HG02884 (cell line): Measurements from ENCODE around the gene MTCL3.

Experiments
- ATAC-seq: cut with Tn5 transposase; IDR thresholded peaks from one replicate; pipeline ENCODE4 v1.9.1; 2021; ENCODE audit warnings: mild to moderate bottlenecking, moderate library complexity; ENCODE audit not compliant: unreplicated experiment

Gene MTCL3

DNA sequence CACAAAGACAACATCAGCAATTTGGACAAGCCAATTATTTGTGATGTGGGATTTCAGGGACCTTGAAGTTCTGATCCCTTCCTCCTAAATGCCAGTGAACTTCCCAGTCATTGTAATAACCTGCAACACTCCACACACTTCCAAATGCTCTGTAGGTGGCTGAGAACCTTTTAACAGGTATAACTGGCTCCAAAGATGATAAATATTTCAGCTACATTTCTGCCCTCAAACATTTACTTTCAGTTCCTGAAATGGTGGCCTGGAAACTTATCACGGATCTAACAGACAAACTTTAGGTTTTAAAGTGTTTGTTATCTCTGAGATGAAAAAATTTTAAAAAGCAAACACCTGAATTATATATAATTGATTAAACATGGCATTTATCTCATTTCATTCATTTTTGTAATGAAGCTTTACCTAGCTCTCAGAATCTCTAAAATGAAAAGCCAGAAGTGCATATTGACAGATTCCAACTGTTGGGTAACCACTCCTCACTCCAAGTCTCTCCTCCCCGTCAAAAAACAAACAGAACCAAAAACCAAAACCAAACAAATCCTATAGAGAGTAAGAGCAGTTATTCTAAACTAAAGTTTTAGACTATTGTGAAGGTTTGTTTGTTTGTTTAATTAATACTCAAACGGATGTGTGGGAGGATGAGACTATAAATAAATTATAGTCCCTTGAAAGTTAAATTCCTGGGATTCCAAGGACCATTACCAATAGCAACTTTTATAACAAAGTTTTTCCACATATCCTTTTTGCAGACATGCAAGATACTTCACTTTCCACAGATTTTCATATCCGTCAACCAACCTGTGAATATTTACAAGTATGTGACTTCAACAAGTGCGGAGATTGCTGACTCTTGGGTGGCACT lies 47.5 kb downstream of the MTCL3 start:
- ATAC-seq: peak; percentile 64

DNA sequence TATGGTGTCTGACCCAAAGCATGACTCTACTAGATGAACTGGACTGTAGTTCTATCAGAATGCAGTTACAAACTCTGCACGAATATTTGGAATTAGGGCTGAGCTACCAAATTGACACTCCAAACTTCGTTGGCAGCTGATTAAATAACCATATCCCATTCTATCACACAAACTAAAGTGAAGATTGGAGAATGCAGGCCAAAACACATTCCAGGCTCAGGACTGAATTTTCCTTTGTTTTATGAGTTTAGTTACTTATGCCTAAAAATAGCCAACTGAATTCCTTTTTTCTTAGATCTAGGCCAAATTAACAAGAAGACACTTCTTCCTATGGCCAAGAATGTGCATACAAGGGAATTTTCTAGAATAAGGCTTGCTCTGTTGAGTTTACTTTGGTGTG lies 50.2 kb downstream of the MTCL3 start:
- no peak for ATAC-seq

DNA sequence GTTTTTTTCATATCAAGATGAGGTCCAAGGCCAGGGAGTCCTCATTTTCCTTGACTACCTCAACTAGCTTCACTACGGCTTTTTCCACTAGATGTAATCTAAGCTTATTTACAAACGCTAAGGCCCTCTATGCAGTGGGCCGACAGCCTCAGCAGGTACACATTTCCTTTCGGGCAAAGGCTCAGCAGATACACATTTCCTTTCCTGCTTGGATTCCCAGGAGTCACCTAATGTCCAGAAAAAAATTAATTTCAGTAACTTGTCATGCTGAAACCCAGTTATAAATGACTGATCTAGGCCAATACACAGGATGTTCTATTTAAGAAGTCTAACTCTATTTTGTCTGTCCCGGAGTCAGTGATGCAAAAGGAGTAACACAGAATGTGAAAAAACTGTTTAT lies 52.7 kb downstream of the MTCL3 start:
- ATAC-seq: no peak

DNA sequence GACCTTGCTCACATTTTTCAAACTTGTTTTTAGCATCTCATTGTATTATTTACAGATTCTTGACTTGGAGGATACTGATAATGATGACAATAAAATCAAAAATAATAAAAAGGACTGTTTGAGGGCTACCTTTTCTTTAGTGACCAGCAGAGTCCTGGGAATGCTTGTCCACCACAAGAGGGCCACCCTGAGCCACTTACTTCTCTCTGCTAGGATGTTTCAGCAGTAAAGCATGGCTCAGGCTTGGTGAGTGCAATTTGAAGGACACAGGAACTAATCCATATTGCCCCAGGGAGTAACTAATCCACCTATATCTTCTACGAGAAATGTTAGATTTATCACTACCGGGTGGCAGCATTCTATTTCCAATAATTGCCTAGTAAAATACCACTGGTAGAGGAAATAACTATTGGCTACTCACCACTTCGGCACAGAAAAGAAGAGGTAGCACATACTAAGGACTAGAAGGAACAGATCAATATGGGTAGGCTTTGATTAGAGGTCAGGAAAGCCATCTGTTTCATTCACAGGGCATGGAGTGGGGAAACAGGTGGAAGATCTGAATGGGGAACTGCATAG lies 54.2 kb downstream of the MTCL3 start:
- ATAC-seq: peak; percentile 96

DNA sequence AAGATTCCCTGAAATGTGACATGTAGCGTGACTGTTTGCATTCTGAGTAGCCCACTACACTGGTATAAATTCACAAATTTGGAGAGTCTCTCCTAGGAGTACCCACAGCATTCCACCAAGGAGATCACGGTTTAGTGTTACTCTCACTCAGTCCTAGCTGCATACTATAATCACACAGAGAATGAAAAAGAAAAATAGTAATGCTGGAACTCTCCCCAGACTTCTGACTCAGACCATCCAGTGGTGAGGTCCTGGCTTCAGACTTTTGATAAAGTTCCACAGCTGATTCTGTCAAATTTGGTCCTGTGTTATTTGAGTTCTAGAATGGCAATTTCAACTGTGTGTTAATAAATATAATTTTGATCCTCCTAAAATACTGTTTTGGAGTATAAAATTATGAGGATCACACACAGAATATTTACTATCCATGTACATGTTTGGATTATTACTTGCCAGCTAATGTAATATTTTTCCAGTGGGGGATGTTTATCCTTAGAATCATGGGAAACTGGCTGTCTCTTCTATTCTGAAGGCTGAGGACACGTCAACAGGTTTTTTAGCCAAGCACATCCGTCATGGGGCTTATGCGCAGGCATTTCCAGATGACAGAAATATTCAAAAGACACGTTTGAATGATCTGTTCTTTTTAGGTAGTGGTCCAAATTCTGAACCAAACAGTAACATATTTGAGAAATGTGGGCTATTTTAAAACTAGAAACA lies 54.8 kb downstream of the MTCL3 start:
- no peak for ATAC-seq

DNA sequence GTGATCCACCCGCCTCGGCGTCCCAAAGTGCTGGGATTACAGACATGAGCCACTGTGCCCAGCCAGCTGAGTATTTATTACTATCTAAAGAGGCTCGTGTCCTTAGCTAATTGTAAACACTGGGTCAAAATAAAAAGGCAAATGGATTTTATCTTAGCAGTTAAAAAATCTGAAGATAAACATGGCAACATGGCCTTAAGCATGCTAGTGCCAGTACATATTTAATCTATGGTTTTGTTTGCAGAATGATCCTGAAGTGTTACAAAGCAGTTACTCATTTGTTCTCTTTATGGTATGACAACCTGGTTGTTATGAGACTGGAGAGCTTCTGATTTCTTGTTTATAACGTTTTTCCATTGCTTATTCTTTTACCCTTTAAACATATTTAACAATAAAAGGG lies 56.1 kb downstream of the MTCL3 start:
- no peak for ATAC-seq

DNA sequence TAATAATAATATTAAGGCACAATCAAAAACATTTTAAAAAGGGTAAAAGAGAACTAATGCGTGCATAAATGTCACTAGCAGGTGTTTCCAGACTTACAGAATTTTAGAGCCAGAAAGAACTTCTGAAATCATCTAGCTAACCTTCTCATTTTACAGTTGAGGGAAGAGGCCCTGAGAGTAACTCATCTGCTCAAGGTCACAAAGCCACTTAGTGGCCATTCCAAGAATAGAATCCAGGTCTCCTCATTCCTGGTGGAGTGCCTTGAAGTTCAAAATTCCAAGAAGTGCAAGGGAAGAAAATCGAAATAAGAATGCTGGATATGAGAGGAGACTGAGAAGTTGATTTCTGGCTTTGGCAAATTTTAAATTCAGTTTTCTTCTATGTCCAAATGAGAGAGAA lies 56.8 kb downstream of the MTCL3 start:
- no peak for ATAC-seq

DNA sequence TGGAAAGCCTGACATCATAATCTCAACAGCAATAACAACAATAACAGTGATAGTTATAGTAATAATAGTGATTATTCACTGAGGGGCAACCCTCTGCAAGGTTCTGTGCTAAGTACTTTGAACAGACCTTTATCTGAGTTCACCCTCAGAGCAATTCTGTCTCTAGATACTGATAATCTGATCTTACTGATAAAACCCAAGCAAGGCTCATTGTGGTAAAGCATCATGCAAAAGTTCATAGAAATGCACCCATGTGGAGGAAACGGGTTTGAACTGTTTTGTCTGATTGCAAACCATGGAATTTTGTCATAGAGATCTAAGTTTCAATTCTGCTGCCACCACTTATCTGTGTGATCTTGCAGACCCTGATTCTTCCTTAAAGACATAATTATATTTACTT lies 58.7 kb downstream of the MTCL3 start:
- ATAC-seq: no peak

DNA sequence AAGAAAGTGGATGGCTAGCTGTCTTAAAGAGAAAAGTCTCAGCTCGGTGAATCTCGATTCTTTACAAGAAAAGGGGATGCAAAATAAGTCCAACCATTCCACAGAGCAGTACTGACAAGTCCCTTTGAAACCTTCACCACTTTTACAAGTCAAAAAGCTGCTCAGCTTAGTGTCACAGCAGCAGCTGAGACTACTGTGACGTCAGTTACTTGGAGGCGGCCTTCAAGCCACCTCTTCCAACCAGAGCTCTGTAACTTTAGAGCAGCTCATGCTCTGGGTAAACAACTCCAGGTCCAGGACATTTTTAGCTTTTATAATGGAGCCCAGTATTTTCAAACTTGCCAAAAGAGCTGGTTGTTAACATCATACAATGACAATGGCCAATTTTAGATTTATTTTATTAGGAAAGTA lies 59.9 kb downstream of the MTCL3 start, which contains the start of gene KIAA0408:
KIAA0408 (minus strand) TSS at position 159 of the 411 bp plus-strand sequence. CDS start 5,408 bp downstream, outside the sequence.
- ATAC-seq: no peak

DNA sequence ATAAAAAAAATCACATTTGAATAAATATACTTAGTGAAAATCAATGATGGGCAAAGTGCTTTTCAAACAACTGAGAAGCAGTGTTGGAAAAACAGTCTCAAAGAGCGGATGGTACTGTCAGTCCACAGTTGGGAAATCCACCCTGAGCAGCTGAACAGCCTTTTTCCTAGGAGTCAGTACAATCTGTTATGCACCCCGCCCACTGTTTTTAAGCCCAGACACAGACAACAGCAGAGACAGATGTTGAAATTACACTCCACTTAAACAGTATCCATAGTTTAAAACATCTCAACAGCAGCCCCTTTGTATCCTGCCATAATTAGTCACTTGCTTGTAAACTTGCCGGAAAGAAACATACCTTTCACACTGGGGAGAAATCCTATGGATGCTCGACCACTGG lies 60.3 kb downstream of the MTCL3 start:
- ATAC-seq: no peak

DNA sequence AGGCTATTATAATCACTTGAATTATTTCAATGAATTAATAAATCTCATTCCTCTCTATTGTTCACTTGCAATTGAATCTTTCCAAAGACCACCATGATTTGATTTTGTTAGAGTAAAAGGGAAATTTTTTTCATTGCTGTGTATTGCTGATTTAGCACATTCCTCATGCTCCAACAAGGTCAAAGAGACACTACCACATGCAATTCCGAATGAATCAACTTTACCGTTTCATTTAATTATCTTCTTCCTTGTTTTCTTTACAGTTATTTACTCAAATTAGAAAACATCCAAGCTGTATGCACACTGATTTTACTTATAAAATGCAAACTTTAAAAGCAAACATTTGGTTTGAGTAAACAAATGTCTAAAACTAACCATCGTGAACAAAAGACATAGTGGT lies 60.9 kb downstream of the MTCL3 start:
- ATAC-seq: no peak

DNA sequence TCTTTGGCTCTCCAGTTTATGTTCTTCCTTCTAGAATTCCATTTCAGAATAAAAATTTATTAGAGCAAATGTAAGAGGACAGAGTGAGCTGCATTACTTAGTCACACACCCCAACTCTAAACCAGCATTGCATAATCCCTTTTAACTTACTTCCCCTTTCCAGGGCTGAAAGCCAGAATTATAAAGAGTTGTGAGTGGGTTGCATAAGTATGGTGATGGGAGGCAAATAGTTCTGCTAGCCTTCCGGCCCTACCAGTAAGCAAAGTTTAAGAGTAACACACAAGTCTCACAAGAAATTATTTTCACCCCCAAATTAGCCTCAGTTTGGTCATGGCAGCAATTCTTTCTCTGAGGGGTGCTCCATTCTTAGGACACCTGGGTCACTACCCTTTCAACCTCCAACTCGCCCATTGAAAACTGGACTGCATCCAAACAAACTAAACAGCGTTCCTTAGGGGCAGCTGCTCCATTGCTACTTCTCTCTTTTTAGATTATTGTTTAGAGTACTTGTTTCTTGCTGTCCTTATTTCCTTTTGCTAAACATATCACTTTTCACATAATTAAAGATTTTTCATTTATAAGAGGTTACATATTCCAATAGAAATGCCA lies 61.6 kb downstream of the MTCL3 start:
- no peak for ATAC-seq

DNA sequence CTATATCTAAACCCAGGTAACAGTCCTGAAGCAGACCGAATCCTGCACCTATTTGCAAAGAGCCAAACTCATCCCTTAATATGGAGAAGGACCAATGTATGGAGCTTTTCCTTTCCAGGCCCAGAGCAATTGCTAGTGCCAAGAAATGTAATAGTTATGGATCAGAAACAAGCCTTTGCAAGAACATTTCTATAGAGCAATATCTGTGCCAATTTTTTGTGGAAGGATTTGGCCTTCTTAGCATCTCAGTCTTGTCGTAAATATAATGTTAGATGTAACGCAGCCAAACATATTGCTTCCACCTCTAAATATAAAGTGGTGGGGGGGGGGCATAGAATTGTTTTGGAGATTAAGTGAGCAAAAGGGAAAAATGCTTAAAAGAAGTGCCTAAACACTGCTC lies 62.7 kb downstream of the MTCL3 start:
- no peak for ATAC-seq

DNA sequence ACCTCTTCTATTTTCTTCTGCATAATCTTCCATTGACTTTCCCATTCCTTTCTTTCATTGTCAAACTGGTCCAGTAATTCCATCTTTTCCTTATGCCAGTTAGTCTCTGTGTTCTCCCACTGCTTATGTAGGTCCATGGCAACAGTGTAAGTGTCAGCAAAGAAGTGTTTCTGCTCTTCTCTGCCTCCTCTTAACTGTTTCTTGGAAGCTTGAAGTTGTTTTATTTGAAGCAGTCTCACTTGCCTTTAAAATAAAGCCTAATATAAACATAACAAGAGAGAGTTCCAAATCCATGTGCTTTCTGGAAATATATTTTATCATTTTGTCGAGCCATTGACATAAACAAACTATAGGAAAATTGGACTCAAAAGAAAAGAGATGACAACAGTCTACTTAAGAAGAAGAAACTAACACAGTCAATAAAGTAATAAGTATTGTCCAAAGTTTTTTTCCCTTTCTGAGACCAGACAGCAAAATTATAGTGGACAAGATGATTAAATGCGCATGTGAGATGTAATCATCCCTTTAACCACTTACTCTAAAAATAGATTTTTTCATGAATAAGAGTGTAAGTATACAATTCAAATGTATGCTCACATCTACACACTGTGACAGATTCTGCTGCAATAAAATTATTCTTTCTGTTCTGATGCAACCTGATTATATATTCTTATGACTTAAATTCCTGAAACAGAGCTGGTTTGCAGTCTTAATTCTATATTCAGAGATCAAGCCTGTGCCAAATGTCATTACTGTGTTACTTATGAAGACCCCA lies 65.1 kb downstream of the MTCL3 start:
- ATAC-seq: no peak

DNA sequence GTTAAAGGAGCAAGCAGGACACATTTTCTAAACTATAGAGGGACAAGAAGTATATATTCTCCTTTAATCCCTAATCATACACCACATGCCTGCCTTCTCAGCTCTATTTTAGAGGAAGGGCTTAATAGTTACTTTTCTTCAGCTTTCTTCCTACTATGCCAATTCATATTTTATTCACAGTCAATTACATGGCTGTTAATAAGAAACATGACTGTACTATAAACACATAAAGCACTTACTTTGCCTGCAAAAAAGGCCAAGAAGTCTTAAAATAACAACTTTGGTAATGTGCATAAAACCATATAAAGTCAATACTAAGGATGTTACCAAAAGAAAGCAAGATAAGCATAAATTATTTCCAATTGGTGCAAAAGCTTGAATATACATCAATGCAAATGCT lies 66.3 kb downstream of the MTCL3 start:
- ATAC-seq: no peak

DNA sequence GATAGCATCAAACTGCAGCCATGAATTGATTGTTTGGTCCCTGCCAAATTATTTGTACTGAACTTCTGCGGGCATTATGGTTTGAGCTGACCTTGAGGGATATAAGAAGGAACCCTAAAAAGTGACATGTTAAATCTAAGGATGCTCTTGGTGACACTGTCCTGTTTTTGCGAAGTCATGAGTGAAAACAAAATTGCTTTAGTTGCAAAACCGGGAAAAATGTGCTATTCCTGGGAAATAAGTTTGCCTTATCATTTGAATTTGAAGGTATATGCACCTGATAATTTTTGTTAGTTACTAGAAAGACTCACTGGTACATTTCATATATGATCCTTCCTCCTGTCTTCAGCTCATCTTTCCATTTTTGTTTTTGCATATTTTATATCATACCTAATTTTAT lies 67.7 kb downstream of the MTCL3 start:
- no peak for ATAC-seq

DNA sequence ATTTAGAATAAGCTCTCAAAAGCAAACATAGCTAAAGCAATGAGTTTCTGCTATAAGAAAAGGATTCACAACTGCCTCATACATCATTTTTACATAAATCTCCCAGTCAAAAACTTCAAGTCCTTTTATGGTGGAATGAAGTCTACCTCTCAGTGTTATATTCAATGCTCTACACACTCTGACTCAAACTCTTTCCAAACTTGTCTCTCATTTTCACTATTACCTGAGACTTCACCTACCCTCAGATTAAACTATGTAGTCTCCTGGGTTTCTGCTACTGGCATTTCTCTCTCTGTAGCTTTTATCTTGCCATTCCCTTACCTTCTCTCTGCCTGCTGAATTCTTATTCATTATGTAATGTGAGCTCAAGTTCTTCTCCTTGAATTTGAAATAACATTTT lies 71.4 kb downstream of the MTCL3 start:
- no peak for ATAC-seq

DNA sequence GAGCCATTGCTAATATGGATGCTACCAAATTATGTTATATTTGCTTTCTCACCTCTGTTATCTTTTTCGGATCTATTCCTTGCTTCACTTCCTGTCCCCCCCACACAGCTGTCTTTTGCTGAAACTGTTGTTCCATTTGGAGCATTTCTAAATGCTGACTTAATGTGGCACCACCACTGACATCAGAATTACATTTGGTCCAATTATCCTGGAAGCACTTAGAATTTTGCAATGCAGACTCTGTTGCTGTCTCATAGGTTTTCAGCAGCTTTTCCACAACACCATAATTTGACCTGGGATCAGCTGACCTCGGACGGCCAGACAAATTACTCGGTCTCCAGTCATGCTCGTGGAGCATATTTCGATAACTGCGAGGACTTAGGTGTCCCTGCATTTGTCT lies 72.8 kb downstream of the MTCL3 start:
- no peak for ATAC-seq

DNA sequence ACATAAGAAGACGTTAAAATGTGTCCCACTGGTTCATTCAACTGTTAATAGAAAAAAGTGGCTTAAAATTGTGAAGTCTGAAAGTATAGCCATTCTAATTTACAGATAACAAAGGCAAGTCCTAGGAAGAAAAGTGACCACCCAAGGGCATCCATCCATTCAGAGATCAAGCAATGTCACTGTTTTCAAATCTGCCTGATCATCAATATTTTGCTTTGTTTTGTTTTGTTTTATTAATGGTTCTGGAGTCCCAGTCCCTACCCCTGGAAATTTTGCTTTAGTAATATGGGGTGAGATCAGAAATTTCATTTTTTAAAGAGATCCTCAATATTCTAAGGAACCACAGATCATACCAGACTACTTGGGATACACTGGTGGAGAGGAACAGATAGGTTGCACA lies 77.3 kb downstream of the MTCL3 start:
- ATAC-seq: no peak

DNA sequence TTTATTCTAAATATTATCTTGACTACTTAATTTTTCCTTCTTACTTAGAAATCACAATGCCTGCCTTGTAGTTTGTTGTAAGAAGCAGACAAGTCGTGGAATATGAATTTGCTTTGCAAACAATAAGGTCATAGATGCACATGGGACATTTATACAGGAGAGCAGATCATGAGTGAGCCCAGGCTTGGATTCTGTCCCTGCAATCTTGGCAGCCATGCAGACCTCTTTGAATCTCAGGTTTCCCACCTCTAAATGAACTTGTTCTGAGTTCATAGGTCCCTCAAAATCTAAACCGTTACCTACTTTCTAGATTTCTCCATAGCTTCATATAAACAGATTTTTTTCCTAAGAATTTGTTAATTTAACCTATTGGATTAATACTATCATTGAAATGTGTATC lies 79.4 kb downstream of the MTCL3 start:
- no peak for ATAC-seq
